ENCODE measurements around the gene DNTTIP2.

DNTTIP2 gene, protein sequence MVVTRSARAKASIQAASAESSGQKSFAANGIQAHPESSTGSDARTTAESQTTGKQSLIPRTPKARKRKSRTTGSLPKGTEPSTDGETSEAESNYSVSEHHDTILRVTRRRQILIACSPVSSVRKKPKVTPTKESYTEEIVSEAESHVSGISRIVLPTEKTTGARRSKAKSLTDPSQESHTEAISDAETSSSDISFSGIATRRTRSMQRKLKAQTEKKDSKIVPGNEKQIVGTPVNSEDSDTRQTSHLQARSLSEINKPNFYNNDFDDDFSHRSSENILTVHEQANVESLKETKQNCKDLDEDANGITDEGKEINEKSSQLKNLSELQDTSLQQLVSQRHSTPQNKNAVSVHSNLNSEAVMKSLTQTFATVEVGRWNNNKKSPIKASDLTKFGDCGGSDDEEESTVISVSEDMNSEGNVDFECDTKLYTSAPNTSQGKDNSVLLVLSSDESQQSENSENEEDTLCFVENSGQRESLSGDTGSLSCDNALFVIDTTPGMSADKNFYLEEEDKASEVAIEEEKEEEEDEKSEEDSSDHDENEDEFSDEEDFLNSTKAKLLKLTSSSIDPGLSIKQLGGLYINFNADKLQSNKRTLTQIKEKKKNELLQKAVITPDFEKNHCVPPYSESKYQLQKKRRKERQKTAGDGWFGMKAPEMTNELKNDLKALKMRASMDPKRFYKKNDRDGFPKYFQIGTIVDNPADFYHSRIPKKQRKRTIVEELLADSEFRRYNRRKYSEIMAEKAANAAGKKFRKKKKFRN

GRCh38 chr1:93878889-93879586, at the start of gene DNTTIP2:
Gene DNTTIP2, minus strand, starts transcription at chr1:93879206. Its CDS starts 58 bp downstream, at chr1:93879148.
- Histone ChIP-seq H3K9me2 (replicated peaks; ENCODE audit: control insufficient read depth, low read length) (no peaks in the 10 kb centered on the region), H3K4me3 (ENCODE audit: low read length) (peak within 1 kb of the TSS; percentile 99), H3K4me1 (ENCODE audit: control insufficient read depth, low read length) (peaks cover 31% of the 10 kb centered on the region), H3K27me3 (ENCODE audit: control insufficient read depth, low read length) (no peaks in the 10 kb centered on the region), H3K79me2 (ENCODE audit: control insufficient read depth, low read length) (peaks cover 53% of the 10 kb centered on the region), H4K20me1 (ENCODE audit: control insufficient read depth, insufficient read depth, low read depth, low read length) (peaks cover 8% of the 10 kb centered on the region; the same call in 1 of the 2 replicates), H3F3A (ENCODE audit: control insufficient read depth, insufficient read depth) (peaks cover 2% of the 10 kb centered on the region; the same call in 1 of the 2 replicates), H3K4me2 (ENCODE audit: low read length) (peak within 1 kb of the TSS; percentile 76), H3K9me3 (ENCODE audit: control insufficient read depth, insufficient read depth, low read length) (no peaks in the 10 kb centered on the region), H3K36me3 (ENCODE audit: control insufficient read depth, low read length) (peaks cover 46% of the 10 kb centered on the region), H3K27ac (ENCODE audit: low read depth, low read length) (peak within 1 kb of the TSS; percentile 41)
- TF ChIP-seq EZH2phosphoT487 (IDR thresholded peaks at IDR 0.05; ENCODE audit: borderline replicate concordance, low read length) (no peak), CTCF (IDR thresholded peaks at IDR 0.05; ENCODE audit: low read depth, low read length, poor library complexity, severe bottlenecking) (no peak)

DNA sequence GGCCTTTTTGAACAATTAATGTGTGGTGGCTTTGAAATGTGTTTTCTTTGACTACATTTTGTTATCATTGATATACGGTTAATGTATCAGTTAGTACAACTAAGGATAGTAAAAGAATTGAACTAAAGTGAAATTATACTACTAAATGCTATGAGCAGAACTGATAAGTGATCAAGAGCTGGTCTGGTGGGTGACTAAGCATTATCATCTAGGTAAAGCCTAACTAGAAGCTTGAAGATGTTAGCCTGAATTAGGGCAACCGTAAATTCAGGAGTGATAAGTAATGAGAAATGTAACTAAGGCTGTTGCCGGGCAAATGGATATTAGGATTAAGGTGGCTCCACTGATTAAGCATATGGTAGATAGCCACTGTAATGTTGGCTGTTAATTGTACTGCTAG, 46.2 kb upstream of the DNTTIP2 start:
- Histone ChIP-seq H3K9me2 (replicated peaks; ENCODE audit: control insufficient read depth, low read length) (no peaks in the 10 kb centered on the region), H4K20me1 (ENCODE audit: control insufficient read depth, insufficient read depth, low read depth, low read length) (no peaks in the 10 kb centered on the region), H3K9me3 (ENCODE audit: control insufficient read depth, insufficient read depth, low read length) (no peaks in the 10 kb centered on the region), H3K4me3 (ENCODE audit: low read length) (no peak overlapping the region), H3K27me3 (ENCODE audit: control insufficient read depth, low read length) (no peaks in the 10 kb centered on the region), H3K4me2 (ENCODE audit: low read length) (no peak overlapping the region), H3F3A (ENCODE audit: control insufficient read depth, insufficient read depth) (no peaks in the 10 kb centered on the region), H3K4me1 (ENCODE audit: control insufficient read depth, low read length) (no peaks in the 10 kb centered on the region), H3K79me2 (ENCODE audit: control insufficient read depth, low read length) (no peaks in the 10 kb centered on the region), H3K36me3 (ENCODE audit: control insufficient read depth, low read length) (no peaks in the 10 kb centered on the region), H3K27ac (ENCODE audit: low read depth, low read length) (no peak overlapping the region)
- TF ChIP-seq EZH2phosphoT487 (IDR thresholded peaks at IDR 0.05; ENCODE audit: borderline replicate concordance, low read length) (no peak), CTCF (IDR thresholded peaks at IDR 0.05; ENCODE audit: low read depth, low read length, poor library complexity, severe bottlenecking) (no peak)

GRCh38 chr1:93919780-93920179, 40.8 kb upstream of the DNTTIP2 start:
- Histone ChIP-seq H3K9me3 (ENCODE audit: control insufficient read depth, insufficient read depth, low read length) (no peaks in the 10 kb centered on the region), H3K4me2 (ENCODE audit: low read length) (no peak overlapping the region), H3K79me2 (ENCODE audit: control insufficient read depth, low read length) (no peaks in the 10 kb centered on the region), H3K27ac (ENCODE audit: low read depth, low read length) (no peak overlapping the region), H3F3A (ENCODE audit: control insufficient read depth, insufficient read depth) (no peaks in the 10 kb centered on the region), H3K9me2 (replicated peaks; ENCODE audit: control insufficient read depth, low read length) (no peaks in the 10 kb centered on the region), H3K4me1 (ENCODE audit: control insufficient read depth, low read length) (no peaks in the 10 kb centered on the region), H3K27me3 (ENCODE audit: control insufficient read depth, low read length) (no peaks in the 10 kb centered on the region), H3K4me3 (ENCODE audit: low read length) (no peak overlapping the region), H4K20me1 (ENCODE audit: control insufficient read depth, insufficient read depth, low read depth, low read length) (no peaks in the 10 kb centered on the region), H3K36me3 (ENCODE audit: control insufficient read depth, low read length) (no peaks in the 10 kb centered on the region)
- TF ChIP-seq CTCF (IDR thresholded peaks at IDR 0.05; ENCODE audit: low read depth, low read length, poor library complexity, severe bottlenecking), result no peak
- TF ChIP-seq EZH2phosphoT487 (IDR thresholded peaks at IDR 0.05; ENCODE audit: borderline replicate concordance, low read length), result no peak

All from DOHH2 (cell line).